ENCODE results near the gene ZNF777.
"Not testable (repeated sequence)": the region's sequence is repeated elsewhere in the genome, so short reads cannot be mapped to it uniquely, and the experiment has no call there.

Gene ZNF777

GRCh38 chr7:149448961-149449360 is 11.9 kb downstream of the ZNF777 start:
- no peak overlapping the region for H3K27ac ChIP-seq (ENCODE audit: low read length)
- H3K9me3 ChIP-seq (replicated peaks; ENCODE audit: insufficient read depth, low read length): no peaks in the 10 kb centered on the region
- no peak overlapping the region for H3K4me2 ChIP-seq (ENCODE audit: low read depth, low read length)
- no peaks in the 10 kb centered on the region for H3K9me2 ChIP-seq (replicated peaks; ENCODE audit: insufficient read depth, low read length)
- H4K20me1 ChIP-seq (ENCODE audit: insufficient read depth, low read length): no peaks in the 10 kb centered on the region
- no peak overlapping the region for H3K9ac ChIP-seq (ENCODE audit: low read length)
- peaks cover 16% of the 10 kb centered on the region; the same call in 1 of the 2 replicates for H3K36me3 ChIP-seq (replicated peaks; ENCODE audit: insufficient read depth, low read length)
- TF ChIP-seq CTCF (IDR thresholded peaks at IDR 0.05; ENCODE audit: low read length) (no peak), EZH2 (optimal IDR thresholded peaks at IDR 0.05; ENCODE audit: low read depth, low read length) (no peak), EZH2phosphoT487 (IDR thresholded peaks at IDR 0.05; ENCODE audit: low read length) (no peak)
- H3F3A ChIP-seq (ENCODE audit: insufficient read depth, low read length): no peaks in the 10 kb centered on the region
- no peak for DNase-seq
- no peaks in the 10 kb centered on the region for H3K4me1 ChIP-seq (ENCODE audit: low read length)
- H3K4me3 ChIP-seq (ENCODE audit: low read length): no peak overlapping the region
- H3K27me3 ChIP-seq (replicated peaks; ENCODE audit: insufficient read depth, low read length): no peaks in the 10 kb centered on the region
- H2AFZ ChIP-seq (ENCODE audit: low read length): no peak overlapping the region
- H3K79me2 ChIP-seq (ENCODE audit: low read length): no peaks in the 10 kb centered on the region

- not testable (repeated sequence) for H3F3A ChIP-seq (ENCODE audit: insufficient read depth, low read length); H3K9me3 ChIP-seq (replicated peaks; ENCODE audit: insufficient read depth, low read length); H3K9me2 ChIP-seq (replicated peaks; ENCODE audit: insufficient read depth, low read length); H3K79me2 ChIP-seq (ENCODE audit: low read length); H3K9ac ChIP-seq (ENCODE audit: low read length); H3K4me2 ChIP-seq (ENCODE audit: low read depth, low read length); H3K27ac ChIP-seq (ENCODE audit: low read length); H4K20me1 ChIP-seq (ENCODE audit: insufficient read depth, low read length); H3K4me3 ChIP-seq (ENCODE audit: low read length); H3K27me3 ChIP-seq (replicated peaks; ENCODE audit: insufficient read depth, low read length); DNase-seq; H3K4me1 ChIP-seq (ENCODE audit: low read length); H2AFZ ChIP-seq (ENCODE audit: low read length)
- H3K36me3 ChIP-seq (replicated peaks; ENCODE audit: insufficient read depth, low read length): peaks cover 11% of the 10 kb centered on the region; the same call in 1 of the 2 replicates
Measured at GRCh38 chr7:149446026-149446425, 14.8 kb downstream of the ZNF777 start.

DNA sequence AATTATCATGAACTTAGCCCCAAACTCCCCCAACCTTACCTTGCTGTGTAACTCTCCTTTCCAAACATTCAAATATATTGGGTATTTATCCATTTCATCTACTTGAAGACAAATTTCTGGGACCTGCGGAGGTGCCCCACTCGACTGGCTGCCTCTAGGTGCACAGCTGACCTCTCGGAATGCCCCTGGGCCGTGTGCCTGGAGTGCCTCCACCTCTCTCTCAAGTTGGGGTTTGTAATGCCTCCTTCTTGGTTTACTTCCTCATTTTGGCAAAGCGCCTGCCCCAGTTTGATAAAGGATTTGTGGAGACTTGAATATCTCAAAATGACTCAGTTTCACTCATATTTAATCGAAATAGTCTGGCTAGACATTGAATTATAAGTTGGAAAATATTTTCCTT is 16.6 kb downstream of the ZNF777 start:
- peaks cover 5% of the 10 kb centered on the region; the same call in 1 of the 2 replicates for H3K36me3 ChIP-seq (replicated peaks; ENCODE audit: insufficient read depth, low read length)
- H3F3A ChIP-seq (ENCODE audit: insufficient read depth, low read length): no peaks in the 10 kb centered on the region
- no peak overlapping the region for H3K9ac ChIP-seq (ENCODE audit: low read length)
- no peaks in the 10 kb centered on the region for H3K9me3 ChIP-seq (replicated peaks; ENCODE audit: insufficient read depth, low read length)
- H3K27ac ChIP-seq (ENCODE audit: low read length): no peak overlapping the region
- no peak for TF ChIP-seq EZH2 (optimal IDR thresholded peaks at IDR 0.05; ENCODE audit: low read depth, low read length)
- TF ChIP-seq EZH2phosphoT487 (IDR thresholded peaks at IDR 0.05; ENCODE audit: low read length): no peak
- TF ChIP-seq CTCF (IDR thresholded peaks at IDR 0.05; ENCODE audit: low read length): no peak
- no peaks in the 10 kb centered on the region for H4K20me1 ChIP-seq (ENCODE audit: insufficient read depth, low read length)
- H3K79me2 ChIP-seq (ENCODE audit: low read length): no peaks in the 10 kb centered on the region
- H3K4me3 ChIP-seq (ENCODE audit: low read length): no peak overlapping the region
- H3K4me1 ChIP-seq (ENCODE audit: low read length): peaks cover 9% of the 10 kb centered on the region; the same call in 1 of the 2 replicates
- no peak overlapping the region for H2AFZ ChIP-seq (ENCODE audit: low read length)
- H3K4me2 ChIP-seq (ENCODE audit: low read depth, low read length): no peak overlapping the region
- DNase-seq: no peak
- H3K27me3 ChIP-seq (replicated peaks; ENCODE audit: insufficient read depth, low read length): no peaks in the 10 kb centered on the region
- H3K9me2 ChIP-seq (replicated peaks; ENCODE audit: insufficient read depth, low read length): no peaks in the 10 kb centered on the region

GRCh38 chr7:149443523-149443922 is 17.3 kb downstream of the ZNF777 start:
- no peak overlapping the region for H3K27ac ChIP-seq (ENCODE audit: low read length)
- no peak overlapping the region for H3K4me2 ChIP-seq (ENCODE audit: low read depth, low read length)
- no peaks in the 10 kb centered on the region for H3K27me3 ChIP-seq (replicated peaks; ENCODE audit: insufficient read depth, low read length)
- H3K9me3 ChIP-seq (replicated peaks; ENCODE audit: insufficient read depth, low read length): no peaks in the 10 kb centered on the region
- H4K20me1 ChIP-seq (ENCODE audit: insufficient read depth, low read length): no peaks in the 10 kb centered on the region
- peaks cover 5% of the 10 kb centered on the region; the same call in 1 of the 2 replicates for H3K36me3 ChIP-seq (replicated peaks; ENCODE audit: insufficient read depth, low read length)
- H2AFZ ChIP-seq (ENCODE audit: low read length): no peak overlapping the region
- DNase-seq: no peak
- no peaks in the 10 kb centered on the region for H3F3A ChIP-seq (ENCODE audit: insufficient read depth, low read length)
- 0 out of 2 replicates have a peak, but pooled peaks cover 4% of the 10 kb centered on the region for H3K79me2 ChIP-seq (ENCODE audit: low read length)
- H3K4me1 ChIP-seq (ENCODE audit: low read length): peaks cover 11% of the 10 kb centered on the region; the same call in 1 of the 2 replicates
- no peak overlapping the region for H3K4me3 ChIP-seq (ENCODE audit: low read length)
- no peaks in the 10 kb centered on the region for H3K9me2 ChIP-seq (replicated peaks; ENCODE audit: insufficient read depth, low read length)
- TF ChIP-seq CTCF (IDR thresholded peaks at IDR 0.05; ENCODE audit: low read length) (no peak), EZH2 (optimal IDR thresholded peaks at IDR 0.05; ENCODE audit: low read depth, low read length) (no peak), EZH2phosphoT487 (IDR thresholded peaks at IDR 0.05; ENCODE audit: low read length) (no peak)
- H3K9ac ChIP-seq (ENCODE audit: low read length): no peak overlapping the region
